ENCODE data around the gene DSG4. TPM values are rescaled to one million over a fixed set of nuclear protein-coding genes. Genes with fewer than 3 reads are reported as not detected.

DSG4 gene
- total and polyA plus RNA-seq, 4 donors, result under 0.01 TPM; not detected in 3

DNA sequence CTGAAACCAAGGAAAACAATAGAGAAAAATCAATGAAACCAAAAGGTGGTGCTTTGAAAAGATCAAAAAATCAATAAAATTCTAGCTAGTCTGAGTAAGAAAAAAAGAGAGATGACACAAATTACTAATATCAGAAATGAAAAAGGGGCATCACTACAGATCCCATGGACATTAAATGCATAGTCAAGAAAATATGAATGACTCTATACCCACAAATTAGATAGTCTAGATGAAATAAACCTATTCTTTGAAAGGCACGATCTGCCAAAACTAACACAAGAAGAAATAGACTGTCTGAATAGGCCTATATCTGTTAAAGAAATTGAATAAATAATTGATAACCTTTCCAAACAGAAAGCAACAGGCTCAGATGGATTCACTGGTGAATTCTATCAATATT is 55.7 kb downstream of the DSG4 start:
- Histone ChIP-seq H3K9me3 (ENCODE audit: control insufficient read depth in 4 of 4, low read length in 3 of 4) (no peaks in the 10 kb centered on the region), H3K9ac (ENCODE audit: low read depth in 1 of 2, low read length in 2 of 2) (no peak overlapping the region), H3K4me1 (ENCODE audit: control insufficient read depth in 4 of 4, insufficient read depth in 4 of 4, low read length in 3 of 4) (no peaks in the 10 kb centered on the region), H3K36me3 (ENCODE audit: control insufficient read depth in 4 of 4, insufficient read depth in 3 of 4, low read depth in 1 of 4, low read length in 3 of 4) (no peaks in the 10 kb centered on the region), H3K4me3 (ENCODE audit: low read depth in 1 of 3, low read length in 3 of 3) (no peak overlapping the region), H3K27ac (ENCODE audit: low read depth in 1 of 2, low read length in 2 of 2) (no peak overlapping the region), H3K27me3 (ENCODE audit: control insufficient read depth in 4 of 4, insufficient read depth in 4 of 4, low read length in 3 of 4) (no peaks in the 10 kb centered on the region)
- no peak for TF ChIP-seq RXRA (IDR thresholded peaks at IDR 0.05)
- TF ChIP-seq HNF4G (IDR thresholded peaks at IDR 0.05), result no peak
- TF ChIP-seq EGR1 (IDR thresholded peaks at IDR 0.05; ENCODE audit: low read depth in 2 of 2), result no peak
- no peak for TF ChIP-seq RAD21 (IDR thresholded peaks at IDR 0.05)
- no peak for TF ChIP-seq NR2F2 (IDR thresholded peaks at IDR 0.05)
- TF ChIP-seq, protein P1, sequence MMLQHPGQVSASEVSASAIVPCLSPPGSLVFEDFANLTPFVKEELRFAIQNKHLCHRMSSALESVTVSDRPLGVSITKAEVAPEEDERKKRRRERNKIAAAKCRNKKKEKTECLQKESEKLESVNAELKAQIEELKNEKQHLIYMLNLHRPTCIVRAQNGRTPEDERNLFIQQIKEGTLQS (IDR thresholded peaks at IDR 0.05), result no peak
- TF ChIP-seq, protein P2, sequence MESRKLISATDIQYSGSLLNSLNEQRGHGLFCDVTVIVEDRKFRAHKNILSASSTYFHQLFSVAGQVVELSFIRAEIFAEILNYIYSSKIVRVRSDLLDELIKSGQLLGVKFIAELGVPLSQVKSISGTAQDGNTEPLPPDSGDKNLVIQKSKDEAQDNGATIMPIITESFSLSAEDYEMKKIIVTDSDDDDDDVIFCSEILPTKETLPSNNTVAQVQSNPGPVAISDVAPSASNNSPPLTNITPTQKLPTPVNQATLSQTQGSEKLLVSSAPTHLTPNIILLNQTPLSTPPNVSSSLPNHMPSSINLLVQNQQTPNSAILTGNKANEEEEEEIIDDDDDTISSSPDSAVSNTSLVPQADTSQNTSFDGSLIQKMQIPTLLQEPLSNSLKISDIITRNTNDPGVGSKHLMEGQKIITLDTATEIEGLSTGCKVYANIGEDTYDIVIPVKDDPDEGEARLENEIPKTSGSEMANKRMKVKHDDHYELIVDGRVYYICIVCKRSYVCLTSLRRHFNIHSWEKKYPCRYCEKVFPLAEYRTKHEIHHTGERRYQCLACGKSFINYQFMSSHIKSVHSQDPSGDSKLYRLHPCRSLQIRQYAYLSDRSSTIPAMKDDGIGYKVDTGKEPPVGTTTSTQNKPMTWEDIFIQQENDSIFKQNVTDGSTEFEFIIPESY (IDR thresholded peaks at IDR 0.05), result no peak
- no peak for TF ChIP-seq YY1 (IDR thresholded peaks at IDR 0.05)
- TF ChIP-seq SP1 (IDR thresholded peaks at IDR 0.05), result no peak
- no peak for TF ChIP-seq JUND (IDR thresholded peaks at IDR 0.05)
- no peak for TF ChIP-seq HNF4A (conservative IDR thresholded peaks at IDR 0.05)
- TF ChIP-seq, protein P3, sequence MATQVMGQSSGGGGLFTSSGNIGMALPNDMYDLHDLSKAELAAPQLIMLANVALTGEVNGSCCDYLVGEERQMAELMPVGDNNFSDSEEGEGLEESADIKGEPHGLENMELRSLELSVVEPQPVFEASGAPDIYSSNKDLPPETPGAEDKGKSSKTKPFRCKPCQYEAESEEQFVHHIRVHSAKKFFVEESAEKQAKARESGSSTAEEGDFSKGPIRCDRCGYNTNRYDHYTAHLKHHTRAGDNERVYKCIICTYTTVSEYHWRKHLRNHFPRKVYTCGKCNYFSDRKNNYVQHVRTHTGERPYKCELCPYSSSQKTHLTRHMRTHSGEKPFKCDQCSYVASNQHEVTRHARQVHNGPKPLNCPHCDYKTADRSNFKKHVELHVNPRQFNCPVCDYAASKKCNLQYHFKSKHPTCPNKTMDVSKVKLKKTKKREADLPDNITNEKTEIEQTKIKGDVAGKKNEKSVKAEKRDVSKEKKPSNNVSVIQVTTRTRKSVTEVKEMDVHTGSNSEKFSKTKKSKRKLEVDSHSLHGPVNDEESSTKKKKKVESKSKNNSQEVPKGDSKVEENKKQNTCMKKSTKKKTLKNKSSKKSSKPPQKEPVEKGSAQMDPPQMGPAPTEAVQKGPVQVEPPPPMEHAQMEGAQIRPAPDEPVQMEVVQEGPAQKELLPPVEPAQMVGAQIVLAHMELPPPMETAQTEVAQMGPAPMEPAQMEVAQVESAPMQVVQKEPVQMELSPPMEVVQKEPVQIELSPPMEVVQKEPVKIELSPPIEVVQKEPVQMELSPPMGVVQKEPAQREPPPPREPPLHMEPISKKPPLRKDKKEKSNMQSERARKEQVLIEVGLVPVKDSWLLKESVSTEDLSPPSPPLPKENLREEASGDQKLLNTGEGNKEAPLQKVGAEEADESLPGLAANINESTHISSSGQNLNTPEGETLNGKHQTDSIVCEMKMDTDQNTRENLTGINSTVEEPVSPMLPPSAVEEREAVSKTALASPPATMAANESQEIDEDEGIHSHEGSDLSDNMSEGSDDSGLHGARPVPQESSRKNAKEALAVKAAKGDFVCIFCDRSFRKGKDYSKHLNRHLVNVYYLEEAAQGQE (IDR thresholded peaks at IDR 0.05), result no peak
- TF ChIP-seq, protein P4, sequence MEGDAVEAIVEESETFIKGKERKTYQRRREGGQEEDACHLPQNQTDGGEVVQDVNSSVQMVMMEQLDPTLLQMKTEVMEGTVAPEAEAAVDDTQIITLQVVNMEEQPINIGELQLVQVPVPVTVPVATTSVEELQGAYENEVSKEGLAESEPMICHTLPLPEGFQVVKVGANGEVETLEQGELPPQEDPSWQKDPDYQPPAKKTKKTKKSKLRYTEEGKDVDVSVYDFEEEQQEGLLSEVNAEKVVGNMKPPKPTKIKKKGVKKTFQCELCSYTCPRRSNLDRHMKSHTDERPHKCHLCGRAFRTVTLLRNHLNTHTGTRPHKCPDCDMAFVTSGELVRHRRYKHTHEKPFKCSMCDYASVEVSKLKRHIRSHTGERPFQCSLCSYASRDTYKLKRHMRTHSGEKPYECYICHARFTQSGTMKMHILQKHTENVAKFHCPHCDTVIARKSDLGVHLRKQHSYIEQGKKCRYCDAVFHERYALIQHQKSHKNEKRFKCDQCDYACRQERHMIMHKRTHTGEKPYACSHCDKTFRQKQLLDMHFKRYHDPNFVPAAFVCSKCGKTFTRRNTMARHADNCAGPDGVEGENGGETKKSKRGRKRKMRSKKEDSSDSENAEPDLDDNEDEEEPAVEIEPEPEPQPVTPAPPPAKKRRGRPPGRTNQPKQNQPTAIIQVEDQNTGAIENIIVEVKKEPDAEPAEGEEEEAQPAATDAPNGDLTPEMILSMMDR (IDR thresholded peaks at IDR 0.05; ENCODE audit: low read depth, low read length, missing input control), result no peak
- TF ChIP-seq TAF1 (conservative IDR thresholded peaks at IDR 0.05), result no peak
- TF ChIP-seq FOXA2 (IDR thresholded peaks at IDR 0.05), result no peak
- TF ChIP-seq GABPA (IDR thresholded peaks at IDR 0.05 in 1 of 2, conservative IDR thresholded peaks at IDR 0.05 in 1 of 2), result no peak
- TF ChIP-seq, protein P5, sequence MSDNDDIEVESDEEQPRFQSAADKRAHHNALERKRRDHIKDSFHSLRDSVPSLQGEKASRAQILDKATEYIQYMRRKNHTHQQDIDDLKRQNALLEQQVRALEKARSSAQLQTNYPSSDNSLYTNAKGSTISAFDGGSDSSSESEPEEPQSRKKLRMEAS (IDR thresholded peaks at IDR 0.05), result no peak
- no peak for TF ChIP-seq FOXA1 (IDR thresholded peaks at IDR 0.05)
- DNase-seq (ENCODE audit: low spot score), result no peak
- 88% methylated on average over 1 of the region's 1 CpG for WGBS
